Measurements from ENCODE around the gene KRT32. TPM values are rescaled to one million over a fixed set of nuclear protein-coding genes. Genes with fewer than 3 reads are reported as not detected.

Gene KRT32
- total RNA-seq, 2 experiments from 2014 or later = not detected

Small RNA genes lying within 50 kb of the gene (microRNA-seq; reads per million reads assigned to microRNA genes)
- gene MIR6510 = not detected

Other genes with a start within 250 kb of the KRT32 start
- gene KRTAP9-2, start 240.7 kb downstream of the KRT32 start, total RNA-seq = not detected
- gene KRTAP9-3, start 234.9 kb downstream of the KRT32 start, total RNA-seq = not detected
- gene KRTAP9-8, start 229.4 kb downstream of the KRT32 start, total RNA-seq = not detected
- gene KRTAP9-4, start 217.7 kb downstream of the KRT32 start, total RNA-seq = not detected
- not detected for gene KRTAP9-9, start 212.0 kb downstream of the KRT32 start, total RNA-seq
- gene KRTAP9-6, start 202.0 kb downstream of the KRT32 start, total RNA-seq = not detected
- gene KRTAP9-7, start 191.7 kb downstream of the KRT32 start, total RNA-seq = not detected
- not detected for gene KRTAP29-1, start 164.5 kb downstream of the KRT32 start, total RNA-seq
- not detected for gene KRTAP16-1, start 158.1 kb downstream of the KRT32 start, total RNA-seq
- not detected for gene KRTAP17-1, start 151.7 kb downstream of the KRT32 start, total RNA-seq
- not detected for gene KRT33A, start 116.6 kb downstream of the KRT32 start, total RNA-seq
- not detected for gene KRT33B, start 97.6 kb downstream of the KRT32 start, total RNA-seq
- not detected for gene KRT34, start 85.1 kb downstream of the KRT32 start, total RNA-seq
- not detected for gene KRT31, start 69.8 kb downstream of the KRT32 start, total RNA-seq
- gene KRT37, start 42.8 kb downstream of the KRT32 start, total RNA-seq = not detected
- gene KRT38, start 26.4 kb downstream of the KRT32 start, total RNA-seq = not detected
- gene KRT35, start 13.8 kb upstream of the KRT32 start, total RNA-seq = not detected
- gene KRT36, start 22.5 kb upstream of the KRT32 start, total RNA-seq = not detected
- not detected for gene KRT13, start 38.2 kb upstream of the KRT32 start, total RNA-seq
- gene KRT15, start 51.5 kb upstream of the KRT32 start, total RNA-seq = not detected
- not detected for gene KRT19, start 60.9 kb upstream of the KRT32 start, total RNA-seq
- gene KRT9, start 104.7 kb upstream of the KRT32 start, total RNA-seq = not detected
- not detected for gene KRT14, start 119.5 kb upstream of the KRT32 start, total RNA-seq
- gene KRT16, start 145.4 kb upstream of the KRT32 start, total RNA-seq = not detected
- not detected for gene KRT17, start 157.2 kb upstream of the KRT32 start, total RNA-seq
- gene EIF1, start 221.5 kb upstream of the KRT32 start, total RNA-seq = 100 to 1,000 TPM; 661 to 670 TPM
- not detected for gene GAST, start 244.9 kb upstream of the KRT32 start, total RNA-seq